ENCODE data around the gene ARL10.

GRCh38 chr5:176405656-176406435, 40.6 kb downstream of the ARL10 start:
- TF ChIP-seq CTCF (IDR thresholded peaks at IDR 0.05; ENCODE audit: borderline replicate concordance, extremely low read depth, low read length, poor library complexity, severe bottlenecking) (peak; percentile 14), EZH2 (IDR thresholded peaks at IDR 0.05; ENCODE audit: borderline replicate concordance, low read depth, low read length, severe bottlenecking) (no peak)

Measured in DND-41 (cell line).